COLO829 (cell line): ENCODE results near the gene RSPRY1.
A peak's percentile ranks its signal among the peaks of the same experiment; 100 is the strongest.
"Not testable (repeated sequence)": the region's sequence is repeated elsewhere in the genome, so short reads cannot be mapped to it uniquely, and the experiment has no call there.

Source experiments
- DNase-seq: peaks from one replicate; pipeline ENCODE4 v3.0.0; 2012; ENCODE audit warnings: low spot score

Gene RSPRY1

GRCh38 chr16:57255686-57256415 lies 69.7 kb downstream of the RSPRY1 start:
- DNase-seq = no peak

GRCh38 chr16:57256601-57257395 lies 70.7 kb downstream of the RSPRY1 start:
- DNase-seq = no peak

- DNase-seq = no peak
These were observed 71.4 kb downstream of the RSPRY1 start for GRCh38 chr16:57257455-57258070.

- DNase-seq = no peak
These were observed 72.2 kb downstream of the RSPRY1 start for GRCh38 chr16:57258226-57258909.

- DNase-seq = no peak
These were observed 72.9 kb downstream of the RSPRY1 start for GRCh38 chr16:57258910-57259475.

GRCh38 chr16:57260294-57260929 lies 74.3 kb downstream of the RSPRY1 start:
- DNase-seq = peak; percentile 78

GRCh38 chr16:57261806-57262205 lies 75.7 kb downstream of the RSPRY1 start:
- DNase-seq = no peak

GRCh38 chr16:57262841-57263540 lies 76.9 kb downstream of the RSPRY1 start:
- no peak for DNase-seq

GRCh38 chr16:57263541-57264351 lies 77.6 kb downstream of the RSPRY1 start:
- DNase-seq = no peak

GRCh38 chr16:57264381-57264780 lies 78.3 kb downstream of the RSPRY1 start:
- DNase-seq = no peak

- no peak for DNase-seq
These were observed 78.8 kb downstream of the RSPRY1 start for GRCh38 chr16:57264950-57265371.

- no peak for DNase-seq
These were observed 79.9 kb downstream of the RSPRY1 start for GRCh38 chr16:57265850-57266530.

- no peak for DNase-seq
These were observed 80.6 kb downstream of the RSPRY1 start for GRCh38 chr16:57266531-57267260.

GRCh38 chr16:57267343-57267742 lies 81.2 kb downstream of the RSPRY1 start:
- not testable (repeated sequence) for DNase-seq

GRCh38 chr16:57268804-57269800 lies 83.0 kb downstream of the RSPRY1 start:
- DNase-seq = no peak

GRCh38 chr16:57270221-57271062 lies 84.3 kb downstream of the RSPRY1 start:
- no peak for DNase-seq

GRCh38 chr16:57271063-57271345 lies 84.9 kb downstream of the RSPRY1 start:
- no peak for DNase-seq
